Osteocyte (in vitro differentiated cells): Measurements from ENCODE around the gene JAM3. TPM values are rescaled to one million over a fixed set of nuclear protein-coding genes. Genes with fewer than 3 reads are reported as not detected.

ENCODE experiments used
- DNase-seq: peaks from one replicate; pipeline ENCODE4 v3.0.0; 2021; ENCODE audit warnings: mixed read lengths; ENCODE audit not compliant: unreplicated experiment; ENCODE audit errors: extremely low spot score
- H3K27ac Mint-ChIP-seq: one replicate; pipeline ENCODE4 v1.8.0; 2021; ENCODE audit warnings: mild to moderate bottlenecking, mixed read lengths; ENCODE audit not compliant: unreplicated experiment
- H3K27me3 Mint-ChIP-seq: one replicate; pipeline ENCODE4 v1.8.0; 2021; ENCODE audit warnings: mixed read lengths; ENCODE audit not compliant: unreplicated experiment
- H3K36me3 Mint-ChIP-seq: one replicate; pipeline ENCODE4 v1.8.0; 2021; ENCODE audit warnings: mixed read lengths; ENCODE audit not compliant: unreplicated experiment
- H3K4me1 Mint-ChIP-seq: one replicate; pipeline ENCODE4 v1.8.0; 2021; ENCODE audit warnings: mixed read lengths; ENCODE audit not compliant: unreplicated experiment
- H3K4me3 Mint-ChIP-seq: one replicate; pipeline ENCODE4 v1.8.0; 2021; ENCODE audit warnings: mild to moderate bottlenecking, moderate library complexity, mixed read lengths; ENCODE audit not compliant: unreplicated experiment
- H3K9me3 Mint-ChIP-seq: one replicate; pipeline ENCODE4 v1.8.0; 2021; ENCODE audit warnings: mixed read lengths; ENCODE audit not compliant: unreplicated experiment
- total RNA-seq: library from RNA; stranded (reverse); gene quantifications from 2 replicates; pipeline ENCODE4 v1.2.1, GENCODE V29; 2021
- TF ChIP-seq, protein P1 (sequence below): fragments of 200-600 bp; sonication (generic); IDR thresholded peaks from 2 replicates; pipeline ENCODE4 v1.5.0; 2021; ENCODE audit warnings: antibody characterized with exemption, mild to moderate bottlenecking, moderate library complexity

The JAM3 gene
- total RNA-seq, 1 donor from 2014 or later, result 177 TPM

DNA sequence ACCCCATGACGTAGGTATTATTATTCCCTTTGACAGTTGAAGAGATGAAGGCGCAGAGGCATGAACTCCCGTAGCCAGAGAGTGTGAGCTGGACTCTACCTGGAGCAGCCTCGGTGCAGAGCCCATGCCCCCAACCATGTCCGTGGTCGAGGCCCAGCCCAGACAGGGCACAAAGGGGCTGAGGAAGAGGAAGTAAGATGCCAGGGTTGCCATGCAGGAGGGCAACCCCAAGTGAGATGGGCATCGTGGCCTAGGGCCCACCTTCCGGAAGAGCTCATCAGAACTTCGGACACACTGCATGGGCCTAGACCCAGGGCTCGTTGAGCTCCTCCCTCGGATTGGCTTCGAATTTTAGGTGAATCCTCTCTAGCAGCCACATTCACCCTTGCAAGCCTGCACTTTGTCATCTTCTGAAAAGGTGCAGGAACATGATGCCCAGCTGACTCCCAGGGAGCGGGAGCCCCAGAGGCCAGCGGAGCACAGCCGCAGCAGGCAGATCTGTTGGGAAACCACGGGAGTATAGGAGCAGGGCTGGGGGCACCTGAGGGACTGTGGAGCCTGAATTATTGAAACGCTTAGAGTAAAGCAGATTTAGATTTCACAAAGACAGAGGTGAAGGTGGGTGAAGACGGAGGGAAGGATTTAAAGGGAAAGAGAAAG is 29.0 kb upstream of the JAM3 start:
- Mint-ChIP-seq H3K36me3 (no peaks in the 10 kb centered on the region), H3K4me3 (no peak overlapping the region), H3K4me1 (peaks cover 41% of the 10 kb centered on the region), H3K27me3 (no peaks in the 10 kb centered on the region), H3K9me3 (no peaks in the 10 kb centered on the region), H3K27ac (peak overlapping the region; percentile 84)
- peak; percentile 73 for DNase-seq
- TF ChIP-seq, protein P1, sequence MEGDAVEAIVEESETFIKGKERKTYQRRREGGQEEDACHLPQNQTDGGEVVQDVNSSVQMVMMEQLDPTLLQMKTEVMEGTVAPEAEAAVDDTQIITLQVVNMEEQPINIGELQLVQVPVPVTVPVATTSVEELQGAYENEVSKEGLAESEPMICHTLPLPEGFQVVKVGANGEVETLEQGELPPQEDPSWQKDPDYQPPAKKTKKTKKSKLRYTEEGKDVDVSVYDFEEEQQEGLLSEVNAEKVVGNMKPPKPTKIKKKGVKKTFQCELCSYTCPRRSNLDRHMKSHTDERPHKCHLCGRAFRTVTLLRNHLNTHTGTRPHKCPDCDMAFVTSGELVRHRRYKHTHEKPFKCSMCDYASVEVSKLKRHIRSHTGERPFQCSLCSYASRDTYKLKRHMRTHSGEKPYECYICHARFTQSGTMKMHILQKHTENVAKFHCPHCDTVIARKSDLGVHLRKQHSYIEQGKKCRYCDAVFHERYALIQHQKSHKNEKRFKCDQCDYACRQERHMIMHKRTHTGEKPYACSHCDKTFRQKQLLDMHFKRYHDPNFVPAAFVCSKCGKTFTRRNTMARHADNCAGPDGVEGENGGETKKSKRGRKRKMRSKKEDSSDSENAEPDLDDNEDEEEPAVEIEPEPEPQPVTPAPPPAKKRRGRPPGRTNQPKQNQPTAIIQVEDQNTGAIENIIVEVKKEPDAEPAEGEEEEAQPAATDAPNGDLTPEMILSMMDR, result no peak

DNA sequence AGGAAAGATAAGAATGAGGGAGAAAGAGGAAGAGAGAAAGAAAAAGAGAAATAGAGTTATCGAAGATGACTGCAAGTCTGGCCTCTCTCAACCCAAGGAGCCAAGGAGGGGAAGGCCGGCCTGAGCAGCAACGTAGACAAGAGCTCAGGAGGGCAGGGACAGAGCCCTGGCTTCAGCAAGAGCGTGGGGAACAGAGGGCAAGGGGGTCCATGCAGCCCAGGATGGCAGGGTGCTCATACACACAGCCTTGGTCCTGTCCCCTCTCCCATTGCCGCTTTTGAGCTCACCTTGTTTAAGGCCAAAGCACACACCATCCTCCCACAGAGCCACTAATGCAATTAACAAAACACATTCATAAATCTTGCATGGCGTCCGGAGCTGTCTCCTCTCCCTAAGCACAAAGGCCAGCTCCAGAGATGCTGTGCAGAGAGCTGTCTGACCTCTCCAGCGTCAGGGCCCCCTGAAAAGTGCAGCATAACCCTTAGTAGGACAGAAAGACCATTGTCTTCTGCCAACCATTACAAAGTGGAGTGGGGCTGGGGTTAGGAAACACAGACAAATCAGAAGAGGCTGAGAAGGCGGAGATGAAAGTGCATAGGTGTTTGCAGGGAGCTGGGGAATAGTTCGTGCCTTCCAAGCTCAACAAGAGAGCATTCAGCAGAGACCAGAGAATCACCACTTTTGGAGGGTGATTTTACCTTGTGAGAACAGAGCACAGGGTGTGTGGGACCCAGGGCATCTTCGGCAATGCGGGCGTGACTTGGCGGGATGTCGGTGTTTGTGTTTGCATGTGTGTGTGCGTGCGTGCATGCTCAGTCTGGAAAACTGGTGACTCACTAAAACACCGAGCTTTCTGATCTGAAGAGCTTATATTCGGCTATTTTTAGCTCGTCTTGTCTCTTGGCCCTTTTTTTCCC is 28.2 kb upstream of the JAM3 start:
- TF ChIP-seq, protein P1, result no peak
- Mint-ChIP-seq H3K36me3 (no peaks in the 10 kb centered on the region), H3K4me1 (peaks cover 39% of the 10 kb centered on the region), H3K9me3 (no peaks in the 10 kb centered on the region), H3K27me3 (no peaks in the 10 kb centered on the region), H3K27ac (peak overlapping the region; percentile 16), H3K4me3 (no peak overlapping the region)
- DNase-seq, result peak; percentile 73

DNA sequence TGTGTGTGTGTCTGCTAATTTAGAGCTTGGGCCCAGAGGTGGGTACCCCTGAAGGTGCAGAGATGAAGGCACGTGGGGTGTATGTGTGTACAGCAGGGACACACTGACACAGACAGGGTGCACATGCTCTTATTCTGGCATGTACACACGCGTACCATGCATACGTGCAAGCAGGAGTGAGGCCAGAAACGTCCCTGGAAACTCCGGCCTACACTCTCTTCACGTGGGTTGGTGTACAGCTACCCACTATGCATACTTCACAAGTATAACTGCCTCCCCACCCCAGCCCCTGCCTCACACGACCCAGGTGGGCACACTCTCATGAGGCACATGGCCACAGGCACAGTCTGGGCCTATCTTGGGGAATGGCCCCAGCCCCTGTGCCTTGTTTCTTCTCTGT is 27.5 kb upstream of the JAM3 start:
- peaks cover 39% of the 10 kb centered on the region for H3K4me1 Mint-ChIP-seq
- H3K27ac Mint-ChIP-seq, result no peak overlapping the region
- TF ChIP-seq, protein P1, result no peak
- H3K36me3 Mint-ChIP-seq, result no peaks in the 10 kb centered on the region
- DNase-seq, result no peak
- no peaks in the 10 kb centered on the region for H3K9me3 Mint-ChIP-seq
- H3K27me3 Mint-ChIP-seq, result no peaks in the 10 kb centered on the region
- H3K4me3 Mint-ChIP-seq, result no peak overlapping the region

DNA sequence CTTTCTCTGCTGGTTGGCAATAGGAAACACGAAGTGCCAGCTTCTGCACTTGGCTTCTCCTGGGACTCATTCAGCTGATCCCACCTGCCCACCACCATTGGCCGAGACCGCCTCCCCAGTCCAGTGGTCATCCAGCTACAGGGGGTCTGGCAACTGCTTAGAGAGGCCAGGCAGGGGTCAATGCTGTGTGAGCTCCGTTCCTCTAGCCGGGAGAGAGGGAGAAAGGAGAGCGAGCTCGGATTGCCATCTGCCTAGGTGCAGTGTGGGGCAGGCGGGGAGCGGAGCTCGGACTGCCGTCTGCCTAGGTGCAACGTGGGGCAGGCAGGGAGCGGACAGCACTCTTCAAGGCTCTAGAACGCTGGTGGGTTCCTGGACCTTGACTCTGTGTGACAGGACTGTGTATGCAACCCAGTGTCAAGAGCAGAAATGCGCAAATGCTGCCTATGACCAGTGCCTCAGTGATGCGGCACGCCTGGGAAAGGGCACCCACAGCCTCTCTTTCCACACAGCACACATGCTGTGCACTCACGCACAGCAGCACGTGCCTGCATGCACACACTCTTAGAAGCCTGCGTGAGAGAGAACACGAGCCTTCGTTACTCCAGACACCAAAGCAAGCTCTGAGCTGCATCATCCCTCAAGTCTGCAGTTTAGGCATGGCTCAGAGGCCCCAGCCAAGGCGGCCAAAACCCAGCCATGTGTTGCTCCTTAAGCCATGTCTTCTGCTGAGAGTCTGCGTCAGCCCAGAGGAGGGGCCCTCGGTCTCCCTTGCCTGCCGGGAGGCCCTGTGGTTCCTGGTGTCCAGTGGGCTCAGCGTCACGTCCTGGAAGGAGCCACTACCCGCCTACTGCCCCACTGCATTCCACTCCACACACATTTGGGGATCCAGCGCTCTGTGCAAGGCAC is 26.8 kb upstream of the JAM3 start:
- Mint-ChIP-seq H3K36me3 (no peaks in the 10 kb centered on the region), H3K27ac (no peak overlapping the region), H3K9me3 (no peaks in the 10 kb centered on the region), H3K4me1 (peaks cover 38% of the 10 kb centered on the region), H3K4me3 (no peak overlapping the region), H3K27me3 (no peaks in the 10 kb centered on the region)
- no peak for DNase-seq
- TF ChIP-seq, protein P1, result no peak
